Smooth muscle cell (in vitro differentiated cells): Measurements from ENCODE around the gene PLSCR2. TPM values are rescaled to one million over a fixed set of nuclear protein-coding genes. Genes with fewer than 3 reads are reported as not detected.
A peak's percentile ranks its signal among the peaks of the same experiment; 100 is the strongest.

ENCODE experiments used
- DNase-seq: peaks from one replicate; lab custom pipeline; 2025; ENCODE audit not compliant: unreplicated experiment; lab: John Stamatoyannopoulos, UW
- H2AFZ ChIP-seq: fragments of 200-600 bp; sonication (generic); 2 replicates; pipeline ENCODE4 v1.6.0; 2016; ENCODE audit warnings: antibody characterized with exemption, low read depth, mild to moderate bottlenecking
- H3F3A ChIP-seq: fragments of 200-600 bp; sonication (generic); 2 replicates; pipeline ENCODE4 v1.6.0; 2017; ENCODE audit warnings: antibody characterized with exemption, low read depth
- H3K27ac ChIP-seq: fragments of 200-600 bp; sonication (generic); 2 replicates; pipeline ENCODE4 v1.5.1; 2016; ENCODE audit warnings: low read depth, mild to moderate bottlenecking
- H3K27me3 ChIP-seq: fragments of 200-600 bp; sonication (generic); 2 replicates; pipeline ENCODE4 v1.6.1; 2016; ENCODE audit warnings: low read depth, mild to moderate bottlenecking
- H3K36me3 ChIP-seq: fragments of 200-600 bp; sonication (generic); 2 replicates; pipeline ENCODE4 v1.5.1; 2016; ENCODE audit warnings: low read depth
- H3K4me1 ChIP-seq: fragments of 200-600 bp; sonication (generic); 2 replicates; pipeline ENCODE4 v1.5.1; 2016; ENCODE audit warnings: low read depth
- H3K4me2 ChIP-seq: fragments of 200-600 bp; sonication (generic); 2 replicates; pipeline ENCODE4 v1.6.0; 2016; ENCODE audit warnings: mild to moderate bottlenecking
- H3K4me3 ChIP-seq: fragments of 200-600 bp; sonication (generic); 2 replicates; pipeline ENCODE4 v1.5.1; 2016; ENCODE audit warnings: mild to moderate bottlenecking
- H3K79me2 ChIP-seq: fragments of 200-600 bp; sonication (generic); 2 replicates; pipeline ENCODE4 v1.6.0; 2016; ENCODE audit warnings: low read depth, mild to moderate bottlenecking
- H3K9ac ChIP-seq: fragments of 200-600 bp; sonication (generic); 2 replicates; pipeline ENCODE4 v1.6.0; 2016; ENCODE audit warnings: low read depth
- H3K9me3 ChIP-seq: fragments of 200-600 bp; sonication (generic); replicated peaks from 2 replicates; pipeline ENCODE4 v1.5.1; 2016; ENCODE audit warnings: low read depth
- H4K20me1 ChIP-seq: fragments of 200-600 bp; sonication (generic); 2 replicates; pipeline ENCODE4 v1.6.0; 2016; ENCODE audit warnings: low read depth
- CTCF ChIP-seq: fragments of 200-600 bp; sonication (generic); IDR thresholded peaks from 2 replicates; pipeline ENCODE4 v1.5.1; 2017; ENCODE audit warnings: borderline replicate concordance, mild to moderate bottlenecking, antibody characterized with exemption; ENCODE audit not compliant: insufficient read depth, poor library complexity, severe bottlenecking
- WGBS: methylation state at CpG from one replicate; pipeline ENCODE4 v1.1.7; 2016; ENCODE audit warnings: low lambda C conversion rate; 5-methylcytosine and 5-hydroxymethylcytosine counted together
- polyA plus RNA-seq: library from polyadenylated mRNA; unstranded; fragments of >200 nt; fragmentation: Nextera tagmentation; extraction: Ambion mirVana; gene quantifications from 2 replicates; pipeline ENCODE4 v1.2.1, GENCODE V29; 2016
- total RNA-seq: library from RNA; depleted of rRNA; stranded (reverse); fragments of >200 nt; gene quantifications from 2 replicates; pipeline ENCODE4 v1.2.3, GENCODE V29; 2014

Gene PLSCR2
- total and polyA plus RNA-seq, 2 experiments from 2014 or later: 0.58 TPM; not detected in 1

- Histone ChIP-seq H3K4me2 (no peak overlapping the region), H3K4me3 (no peak overlapping the region), H3K27me3 (no peaks in the 10 kb centered on the region), H3K9ac (no peak overlapping the region), H3F3A (no peaks in the 10 kb centered on the region), H3K27ac (no peak overlapping the region), H3K36me3 (no peaks in the 10 kb centered on the region), H2AFZ (no peak overlapping the region), H3K4me1 (no peaks in the 10 kb centered on the region), H4K20me1 (no peaks in the 10 kb centered on the region), H3K9me3 (no peaks in the 10 kb centered on the region), H3K79me2 (no peaks in the 10 kb centered on the region)
- TF ChIP-seq CTCF: no peak
- DNase-seq: no peak
- 85% methylated on average over 6 of the region's 6 CpGs for WGBS
Observed at GRCh38 chr3:146465693-146466465, 3.5 kb downstream of the PLSCR2 start.

- Histone ChIP-seq H3K9me3 (no peaks in the 10 kb centered on the region), H3F3A (no peaks in the 10 kb centered on the region), H3K27me3 (no peaks in the 10 kb centered on the region), H3K36me3 (no peaks in the 10 kb centered on the region), H4K20me1 (no peaks in the 10 kb centered on the region), H3K27ac (no peak overlapping the region), H3K4me2 (no peak overlapping the region), H3K4me3 (no peak overlapping the region), H2AFZ (peak overlapping the region; percentile 31), H3K4me1 (no peaks in the 10 kb centered on the region), H3K79me2 (no peaks in the 10 kb centered on the region), H3K9ac (no peak overlapping the region)
- WGBS: 88% methylated on average over 1 of the region's 1 CpG
- TF ChIP-seq CTCF: no peak
- no peak for DNase-seq
Observed at GRCh38 chr3:146464783-146465182, 4.6 kb downstream of the PLSCR2 start.

GRCh38 chr3:146464005-146464595 is 5.3 kb downstream of the PLSCR2 start:
- Histone ChIP-seq H3K36me3 (no peaks in the 10 kb centered on the region), H3K9ac (no peak overlapping the region), H3K4me1 (no peaks in the 10 kb centered on the region), H3K4me2 (no peak overlapping the region), H3K27me3 (no peaks in the 10 kb centered on the region), H3K4me3 (no peak overlapping the region), H2AFZ (peak overlapping the region; percentile 31), H3K9me3 (no peaks in the 10 kb centered on the region), H3K27ac (no peak overlapping the region), H4K20me1 (no peaks in the 10 kb centered on the region), H3K79me2 (no peaks in the 10 kb centered on the region), H3F3A (no peaks in the 10 kb centered on the region)
- DNase-seq: no peak
- WGBS: 100% methylated on average over 2 of the region's 2 CpGs
- no peak for TF ChIP-seq CTCF
